ENCODE measurements around the gene GRM7. TPM values are rescaled to one million over a fixed set of nuclear protein-coding genes. Genes with fewer than 3 reads are reported as not detected.

The GRM7 gene
- total and polyA plus RNA-seq, 9 of the 15 experiments (the other 6 are each of a cell fraction or from before 2014, with no cell fraction given), result not detected

- ChIA-PET POLR2A (no interaction called here), CTCF (ENCODE audit: low intra/inter-chr PET ratio) (no interaction called here)
- ATAC-seq (no peak), DNase-seq (ENCODE audit: extremely low read depth in 1 of 4, low spot score in 3 of 4) (no peak), FAIRE-seq (no peak)
- in situ Hi-C loops (cut with MboI), result no loop called here
- Histone ChIP-seq H4K20me1 (replicated peaks; ENCODE audit: control insufficient read depth, insufficient read depth, low read length) (no peaks in the 10 kb centered on the region), H3K4me1 (replicated peaks in 1 of 2; ENCODE audit: control insufficient read depth in 2 of 2, insufficient read depth in 2 of 2, low read length in 2 of 2) (no peaks in the 10 kb centered on the region), H2AFZ (ENCODE audit: low read depth, low read length) (no peak overlapping the region), H3K4me2 (ENCODE audit: insufficient read depth, low read length) (no peak overlapping the region), H3K27me3 (ENCODE audit: control insufficient read depth in 2 of 2, insufficient read depth in 2 of 2, low read length in 2 of 2) (no peaks in the 10 kb centered on the region), H3K9me3 (replicated peaks; ENCODE audit: control insufficient read depth, insufficient read depth, low read depth, low read length) (no peaks in the 10 kb centered on the region), H3K36me3 (ENCODE audit: control insufficient read depth, insufficient read depth, low read length) (no peaks in the 10 kb centered on the region), H3K27ac (ENCODE audit: extremely low read depth, low read depth, low read length) (no peak overlapping the region), H3K79me2 (ENCODE audit: control insufficient read depth, insufficient read depth, low read length) (no peaks in the 10 kb centered on the region), H3K9ac (ENCODE audit: insufficient read depth in 1 of 2, low read depth in 2 of 2, low read length in 2 of 2) (no peak overlapping the region), H3K9me1 (ENCODE audit: control insufficient read depth, insufficient read depth, low read length) (no peaks in the 10 kb centered on the region), H3K4me3 (no peak overlapping the region)
- WGBS (ENCODE audit: insufficient coverage, low coverage, missing lambda C conversion rate), result 7% methylated on average over 1 of the region's 1 CpG
- intact Hi-C loops (cut with micrococcal nuclease), result no loop called here
- no TSS peak for BruUV-seq (replicated peaks)
- no peak for TF ChIP-seq SFPQ (IDR thresholded peaks at IDR 0.05; ENCODE audit: low read depth, low read length)
- no peak for TF ChIP-seq NCOA1 (IDR thresholded peaks at IDR 0.05; ENCODE audit: low read depth)
- TF ChIP-seq ARID4B (CRISPR knock-in tag; IDR thresholded peaks at IDR 0.05), result no peak
- no peak for TF ChIP-seq ZFP1 (CRISPR knock-in tag; IDR thresholded peaks at IDR 0.05)
- TF ChIP-seq ZC3H11A (IDR thresholded peaks at IDR 0.05; ENCODE audit: low read depth, low read length), result no peak
- TF ChIP-seq GATAD2B (IDR thresholded peaks at IDR 0.05; ENCODE audit: borderline replicate concordance), result no peak
- TF ChIP-seq NELFE (IDR thresholded peaks at IDR 0.05; ENCODE audit: insufficient read depth, insufficient read length), result no peak
Observed at GRCh38 chr3:7752005-7752404, 891.1 kb downstream of the GRM7 start.

Measured in K562 (cell line).